BLaER1 treated with 17β-estradiol and CSF1 and Interleukin-3, amounts not matched to agents 10 nM and 100 nM (cell line): ENCODE results near the gene HRK.

Experiments
- H3K27ac ChIP-seq, 11 experiments: shearing (Covaris generic); formaldehyde crosslinking; 2 replicates each; pipeline ENCODE4 v1.8.1; 2022
- H3K27me3 ChIP-seq, 11 experiments: shearing (Covaris generic); formaldehyde crosslinking; 2 replicates each; pipeline ENCODE4 v1.8.1; 2022
- H3K36me3 ChIP-seq, 11 experiments: shearing (Covaris generic); formaldehyde crosslinking; 2 replicates each; pipeline ENCODE4 v1.8.1; 2022
- H3K4me1 ChIP-seq, 10 experiments: shearing (Covaris generic); formaldehyde crosslinking; 2 replicates each; pipeline ENCODE4 v1.8.1; 2022
- H3K4me2 ChIP-seq, 11 experiments: shearing (Covaris generic); formaldehyde crosslinking; 2 replicates each; pipeline ENCODE4 v1.8.1; 2022
- H3K4me3 ChIP-seq, 10 experiments: shearing (Covaris generic); formaldehyde crosslinking; 2 replicates each; pipeline ENCODE4 v1.8.1; 2022
- H3K9ac ChIP-seq, 11 experiments: shearing (Covaris generic); formaldehyde crosslinking; 2 replicates each; pipeline ENCODE4 v1.8.1; 2022
- H3K9me3 ChIP-seq, 11 experiments: shearing (Covaris generic); formaldehyde crosslinking; replicated peaks in 1 of 11; 2 replicates each; pipeline ENCODE4 v1.8.1; 2022
- H4K20me1 ChIP-seq, 11 experiments: shearing (Covaris generic); formaldehyde crosslinking; 2 replicates each; pipeline ENCODE4 v1.8.1; 2022
- Cebpa-rat ChIP-seq, 11 experiments: shearing (Covaris generic); IDR thresholded peaks; 2 replicates each; pipeline ENCODE4 v1.8.1; 2022

Gene HRK

DNA sequence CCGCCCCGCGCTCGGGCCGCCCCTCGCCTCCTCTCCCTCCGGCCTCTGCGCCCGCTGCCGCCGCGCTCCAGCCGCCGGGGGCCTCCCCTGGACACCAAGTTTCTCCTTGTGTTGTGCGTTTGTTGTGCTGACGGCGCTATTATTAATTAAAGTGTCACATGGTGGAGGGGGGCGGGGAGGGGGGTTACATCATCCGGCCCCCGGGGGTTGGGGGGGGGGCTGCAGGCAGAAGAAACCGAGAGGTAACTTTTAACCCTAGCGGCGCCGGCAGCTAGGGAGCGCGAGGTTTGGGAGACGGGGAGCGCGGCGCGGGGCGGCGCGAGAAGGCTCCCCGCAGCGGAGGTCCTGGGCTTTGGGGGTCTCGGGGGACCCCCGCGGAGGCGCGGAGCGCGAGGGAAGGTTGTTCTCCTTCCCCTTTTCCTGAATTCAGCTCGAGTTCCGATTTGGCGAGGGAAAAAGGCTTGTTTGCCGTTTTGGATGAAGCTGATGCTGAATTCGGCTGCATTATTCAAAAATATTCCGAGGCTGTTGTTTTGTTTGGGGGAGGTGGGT lies at the start of gene HRK:
Gene HRK, minus strand, starts transcription at position 117 of the 552 bp plus-strand sequence. CDS start 134 bp downstream, outside the sequence.
- H3K9ac ChIP-seq = peak within 1 kb of the TSS in 10 of 11 experiments; percentile 19 to 71 (median 54); a peak in 14 of 22 replicates
- peaks cover 0 to 45% (median 32%) of the 10 kb centered on the region in 11 experiments; a peak in 19 of 22 replicates for H4K20me1 ChIP-seq
- no peak for TF ChIP-seq Cebpa-rat (IDR thresholded peaks at IDR 0.05)
- H3K27ac ChIP-seq = peak within 1 kb of the TSS in 3 of 11 experiments; percentile 31 to 41 (median 37); a peak in 3 of 22 replicates
- H3K36me3 ChIP-seq = no peaks in the 10 kb centered on the region
- H3K9me3 ChIP-seq = no peaks in the 10 kb centered on the region
- peaks cover 71 to 86% (median 79%) of the 10 kb centered on the region in 11 experiments for H3K27me3 ChIP-seq
- peaks cover 45 to 58% (median 53%) of the 10 kb centered on the region in 10 experiments for H3K4me1 ChIP-seq
- H3K4me3 ChIP-seq = peak within 1 kb of the TSS; percentile 49 to 73 (median 62)
- peak within 1 kb of the TSS; percentile 93 to 99 (median 97) for H3K4me2 ChIP-seq

DNA sequence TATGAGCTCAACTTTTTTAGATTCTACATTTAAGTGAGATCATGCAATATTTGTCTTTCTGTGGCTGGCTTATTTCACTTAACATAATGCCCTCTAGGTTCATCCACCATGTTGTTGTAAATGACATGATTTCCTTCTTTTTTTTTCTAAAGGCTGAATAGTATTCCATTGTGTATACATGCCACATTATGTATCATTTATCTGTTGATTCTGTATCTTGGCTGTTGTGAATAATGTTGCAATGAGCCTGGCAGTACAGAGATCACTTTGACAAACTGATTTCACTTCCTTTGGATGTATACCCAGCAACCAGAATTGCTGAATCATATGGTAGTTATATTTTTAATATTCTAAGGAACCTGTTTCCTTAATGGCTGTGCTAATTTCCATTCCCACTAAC lies 48.6 kb upstream of the HRK start:
- Histone ChIP-seq H3K27me3 (no peaks in the 10 kb centered on the region), H3K9ac (no peak overlapping the region), H4K20me1 (peaks cover 13 to 34% (median 25%) of the 10 kb centered on the region in 11 experiments; a peak in 17 of 22 replicates), H3K4me2 (peak overlapping the region in 7 of 11 experiments; percentile 41 to 78 (median 72); a peak in 14 of 22 replicates), H3K36me3 (peaks cover 13 to 72% (median 49%) of the 10 kb centered on the region in 11 experiments; a peak in 21 of 22 replicates), H3K4me1 (peaks cover 54 to 93% (median 75%) of the 10 kb centered on the region in 10 experiments), H3K27ac (peak overlapping the region in 4 of 11 experiments; percentile 8 to 60 (median 34); a peak in 7 of 22 replicates), H3K9me3 (peaks cover 0 to 5% (median 0%) of the 10 kb centered on the region in 11 experiments; a peak in 3 of 22 replicates), H3K4me3 (no peak overlapping the region)
- no peak for TF ChIP-seq Cebpa-rat (IDR thresholded peaks at IDR 0.05)

- no peak for TF ChIP-seq Cebpa-rat (IDR thresholded peaks at IDR 0.05)
- Histone ChIP-seq H3K4me2 (peak overlapping the region in 4 of 11 experiments; percentile 16 to 76 (median 59); a peak in 7 of 22 replicates), H3K27me3 (no peaks in the 10 kb centered on the region), H3K27ac (no peak overlapping the region), H3K9me3 (peaks cover 0 to 5% (median 0%) of the 10 kb centered on the region in 11 experiments; a peak in 3 of 22 replicates), H3K36me3 (peaks cover 13 to 72% (median 49%) of the 10 kb centered on the region in 11 experiments; a peak in 21 of 22 replicates), H3K9ac (no peak overlapping the region), H3K4me1 (peaks cover 52 to 93% (median 73%) of the 10 kb centered on the region in 10 experiments), H4K20me1 (peaks cover 22 to 46% (median 32%) of the 10 kb centered on the region in 11 experiments; a peak in 17 of 22 replicates), H3K4me3 (no peak overlapping the region)
Measured at GRCh38 chr12:116928504-116928903, 47.3 kb upstream of the HRK start.

- Histone ChIP-seq H3K4me2 (no peak overlapping the region; a peak in 1 of 22 replicates), H3K27ac (no peak overlapping the region), H3K9ac (no peak overlapping the region), H3K4me1 (peaks cover 50 to 84% (median 64%) of the 10 kb centered on the region in 10 experiments), H3K9me3 (peaks cover 0 to 5% (median 0%) of the 10 kb centered on the region in 11 experiments; a peak in 3 of 22 replicates), H3K36me3 (peaks cover 13 to 69% (median 46%) of the 10 kb centered on the region in 11 experiments; a peak in 21 of 22 replicates), H3K27me3 (no peaks in the 10 kb centered on the region), H4K20me1 (peaks cover 22 to 53% (median 38%) of the 10 kb centered on the region in 11 experiments; a peak in 17 of 22 replicates), H3K4me3 (no peak overlapping the region)
- no peak for TF ChIP-seq Cebpa-rat (IDR thresholded peaks at IDR 0.05)
Measured at GRCh38 chr12:116927244-116927940, 46.2 kb upstream of the HRK start.

GRCh38 chr12:116926283-116927243 lies 45.3 kb upstream of the HRK start:
- peak overlapping the region in 9 of 11 experiments; percentile 1 to 86 (median 54); a peak in 13 of 22 replicates for H3K4me2 ChIP-seq
- H3K27ac ChIP-seq = no peak overlapping the region
- no peak for TF ChIP-seq Cebpa-rat (IDR thresholded peaks at IDR 0.05)
- H3K27me3 ChIP-seq = no peaks in the 10 kb centered on the region
- H3K4me1 ChIP-seq = peaks cover 47 to 83% (median 62%) of the 10 kb centered on the region in 10 experiments
- no peak overlapping the region for H3K4me3 ChIP-seq
- peaks cover 0 to 5% (median 0%) of the 10 kb centered on the region in 11 experiments; a peak in 3 of 22 replicates for H3K9me3 ChIP-seq
- H4K20me1 ChIP-seq = peaks cover 22 to 58% (median 45%) of the 10 kb centered on the region in 11 experiments; a peak in 17 of 22 replicates
- H3K36me3 ChIP-seq = peaks cover 13 to 69% (median 41%) of the 10 kb centered on the region in 11 experiments; a peak in 21 of 22 replicates
- H3K9ac ChIP-seq = no peak overlapping the region

- Histone ChIP-seq H3K27me3 (no peaks in the 10 kb centered on the region), H4K20me1 (peaks cover 39 to 74% (median 62%) of the 10 kb centered on the region in 11 experiments; a peak in 17 of 22 replicates), H3K4me3 (no peak overlapping the region), H3K4me1 (peaks cover 35 to 84% (median 68%) of the 10 kb centered on the region in 10 experiments), H3K9me3 (no peaks in the 10 kb centered on the region), H3K36me3 (peaks cover 13 to 55% (median 33%) of the 10 kb centered on the region in 11 experiments; a peak in 21 of 22 replicates), H3K4me2 (peak overlapping the region; percentile 54 to 86 (median 67)), H3K27ac (no peak overlapping the region), H3K9ac (no peak overlapping the region)
- TF ChIP-seq Cebpa-rat (IDR thresholded peaks at IDR 0.05) = no peak
Measured at GRCh38 chr12:116924558-116925453, 43.6 kb upstream of the HRK start.

DNA sequence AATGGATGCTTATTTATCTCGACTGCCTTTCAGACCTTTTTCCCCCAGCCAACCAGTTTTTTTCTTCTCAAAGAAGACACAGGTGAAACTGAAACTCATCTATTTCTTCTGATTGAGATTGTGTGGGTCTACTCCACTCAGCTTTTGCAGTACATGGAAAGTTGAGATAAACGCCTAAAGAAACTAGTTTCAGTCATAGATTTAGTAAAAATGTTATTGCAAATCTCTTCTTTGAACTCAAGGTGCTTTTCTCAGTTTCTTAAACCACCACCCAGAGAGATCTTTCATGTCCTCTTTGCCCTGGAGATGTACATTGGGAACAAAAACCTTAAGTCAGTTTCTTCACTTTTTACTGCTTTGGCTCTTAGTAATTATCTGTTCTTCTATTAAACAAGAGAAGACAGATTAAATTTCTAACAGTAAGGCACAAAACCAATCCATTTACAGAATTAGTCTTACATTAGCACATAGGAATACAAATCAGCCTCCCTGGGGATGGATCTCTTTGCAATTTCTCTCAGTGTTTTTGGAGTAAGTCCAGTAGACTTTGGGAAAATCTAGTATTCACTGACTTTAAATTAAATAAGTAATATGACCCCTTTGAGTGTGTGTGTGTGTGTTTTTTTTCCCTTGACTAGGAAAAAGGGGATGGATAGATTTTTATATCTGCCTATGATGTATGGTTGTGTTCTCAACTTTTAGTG lies 41.1 kb upstream of the HRK start:
- H3K9me3 ChIP-seq = no peaks in the 10 kb centered on the region
- H3K27me3 ChIP-seq = no peaks in the 10 kb centered on the region
- H3K27ac ChIP-seq = no peak overlapping the region
- peak overlapping the region in 7 of 11 experiments; percentile 12 to 84 (median 78); a peak in 11 of 22 replicates for H3K4me2 ChIP-seq
- H3K9ac ChIP-seq = no peak overlapping the region
- no peak for TF ChIP-seq Cebpa-rat (IDR thresholded peaks at IDR 0.05)
- H3K4me1 ChIP-seq = peaks cover 37 to 90% (median 81%) of the 10 kb centered on the region in 10 experiments
- H3K36me3 ChIP-seq = peaks cover 0 to 44% (median 13%) of the 10 kb centered on the region in 11 experiments; a peak in 16 of 22 replicates
- peaks cover 39 to 93% (median 69%) of the 10 kb centered on the region in 11 experiments; a peak in 18 of 22 replicates for H4K20me1 ChIP-seq
- no peak overlapping the region for H3K4me3 ChIP-seq
